ENCODE data around the gene MAP3K14.

DNA sequence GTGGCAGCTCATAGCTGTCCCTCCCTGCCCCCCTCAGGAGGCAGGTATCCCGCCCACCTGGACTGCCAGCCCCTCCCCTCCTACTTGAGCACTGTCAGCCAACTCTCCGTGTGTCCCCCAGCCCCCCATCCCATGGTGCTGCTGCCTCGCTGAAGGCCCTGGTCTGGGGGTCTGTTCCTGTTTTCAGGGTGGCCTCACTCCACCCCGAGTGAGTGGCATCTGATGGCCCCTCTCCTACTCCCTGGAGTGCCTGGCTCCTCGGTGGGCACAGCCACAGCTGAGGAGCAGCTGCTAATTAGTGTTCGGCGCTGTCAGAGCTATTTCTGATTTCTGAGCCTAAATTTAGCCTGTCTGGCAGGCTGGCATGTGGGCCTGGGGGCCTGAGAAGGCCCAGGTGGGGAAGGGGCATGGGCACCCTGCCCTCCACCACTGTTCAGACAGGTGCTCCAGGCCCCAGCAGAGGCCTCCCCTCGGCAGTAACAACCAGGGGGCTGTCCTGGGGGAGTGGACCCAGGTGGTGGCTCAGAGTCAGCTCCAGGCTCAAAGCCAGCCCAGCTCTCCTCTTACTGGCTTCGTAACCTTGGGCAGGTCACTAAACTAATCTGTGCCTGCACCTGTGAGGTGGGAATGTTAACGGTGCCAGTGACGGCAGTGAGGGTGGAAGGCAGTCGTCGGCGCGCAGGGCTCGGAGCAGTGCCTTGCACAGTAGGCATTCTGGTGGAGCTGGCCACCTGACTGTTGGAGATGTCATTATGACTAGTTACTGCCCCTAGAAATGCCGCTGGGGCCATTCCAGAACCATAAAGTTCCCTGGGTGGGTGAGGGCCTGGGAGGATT is 88.7 kb downstream of the MAP3K14 start:
- TF ChIP-seq CTCF (conservative IDR thresholded peaks at IDR 0.05; ENCODE audit: low read depth, low read length), result no peak
- TF ChIP-seq EZH2 (IDR thresholded peaks at IDR 0.05; ENCODE audit: low read length, unreplicated experiment), result no peak
- TF ChIP-seq EZH2phosphoT487 (IDR thresholded peaks at IDR 0.05; ENCODE audit: borderline replicate concordance, low read length), result no peak
